GM19438 (cell line): ENCODE measurements around the gene ZNF213.

Experiments
- ATAC-seq: cut with Tn5 transposase; IDR thresholded peaks from one replicate; pipeline ENCODE4 v1.9.1; 2021; ENCODE audit warnings: low read depth; ENCODE audit not compliant: unreplicated experiment

ZNF213 gene

DNA sequence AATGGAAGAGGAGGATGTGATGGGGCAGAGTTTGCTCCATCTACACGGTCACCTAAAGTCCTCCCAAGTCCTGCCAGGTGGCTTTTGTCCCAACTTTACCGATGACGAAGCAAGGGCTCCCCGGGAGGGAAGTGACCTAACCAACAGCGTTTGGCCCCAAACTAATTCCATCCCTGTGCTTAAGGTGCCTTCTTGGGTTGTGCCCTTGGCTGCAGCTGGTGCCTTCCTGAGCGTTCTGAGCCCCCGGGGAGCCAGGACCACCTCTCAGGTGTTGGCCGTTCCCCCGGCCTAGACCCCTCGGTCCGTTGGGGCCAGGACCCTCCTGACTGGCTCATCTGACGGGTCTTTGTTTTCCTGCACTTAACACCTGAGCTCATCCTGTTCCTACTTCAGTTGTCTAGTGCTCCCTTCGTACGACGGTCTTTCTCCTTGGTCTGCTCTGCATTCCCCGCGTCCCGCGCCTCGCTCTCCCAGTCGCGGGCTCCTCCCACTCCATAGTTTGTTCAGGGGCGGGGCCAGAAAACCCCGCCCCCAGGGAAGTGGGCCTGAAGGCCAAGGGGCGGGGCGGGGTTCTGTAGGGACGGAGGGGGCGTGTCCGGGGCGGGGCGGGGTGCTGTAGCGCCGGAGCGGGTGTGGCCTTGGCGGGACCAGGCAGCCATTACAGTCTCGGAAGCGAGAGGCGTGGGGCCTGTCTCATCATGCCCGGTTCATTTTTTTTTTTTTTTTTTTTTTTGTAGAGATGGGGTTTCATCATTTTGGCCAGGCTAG lies 34.9 kb upstream of the ZNF213 start:
- ATAC-seq: no peak

DNA sequence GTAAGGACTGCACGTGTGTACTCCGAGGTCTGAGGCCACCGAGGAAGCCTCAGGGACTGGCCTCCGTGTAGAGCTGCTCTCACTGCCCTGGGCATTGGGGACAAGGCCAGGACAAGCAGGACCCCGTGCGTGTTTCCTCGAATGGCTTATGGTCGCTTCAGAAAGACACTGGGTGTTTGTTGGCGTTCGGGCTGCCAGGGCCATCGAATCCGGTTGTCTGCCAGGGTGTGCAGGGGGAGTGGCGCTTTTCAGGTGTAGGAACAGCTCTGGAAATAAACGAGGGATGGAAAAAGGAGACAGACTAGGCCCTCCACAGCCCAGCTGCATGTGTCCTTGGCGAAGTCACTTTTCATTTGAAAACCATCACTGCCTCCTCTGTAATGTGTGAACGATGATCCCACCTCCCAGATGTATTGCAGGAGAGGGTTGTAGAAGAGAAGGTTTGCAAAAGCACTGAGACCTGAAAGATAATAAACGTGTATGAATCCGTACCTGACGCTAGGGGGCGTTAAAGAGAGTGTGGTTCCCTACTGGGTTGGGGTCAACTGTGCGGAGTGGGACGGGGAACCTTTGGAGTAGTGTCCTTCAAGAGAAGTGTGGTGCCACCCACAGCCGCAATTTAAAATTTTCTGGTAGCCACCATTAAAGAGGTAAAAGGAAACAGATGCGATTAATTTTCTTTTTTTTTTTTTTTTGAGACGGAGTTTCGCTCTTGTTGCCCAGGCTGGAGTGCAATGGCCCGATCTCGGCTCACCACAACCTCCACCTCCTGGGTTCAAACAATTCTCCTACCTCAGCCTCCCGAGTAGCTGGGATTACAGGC lies 33.6 kb upstream of the ZNF213 start:
- no peak for ATAC-seq

DNA sequence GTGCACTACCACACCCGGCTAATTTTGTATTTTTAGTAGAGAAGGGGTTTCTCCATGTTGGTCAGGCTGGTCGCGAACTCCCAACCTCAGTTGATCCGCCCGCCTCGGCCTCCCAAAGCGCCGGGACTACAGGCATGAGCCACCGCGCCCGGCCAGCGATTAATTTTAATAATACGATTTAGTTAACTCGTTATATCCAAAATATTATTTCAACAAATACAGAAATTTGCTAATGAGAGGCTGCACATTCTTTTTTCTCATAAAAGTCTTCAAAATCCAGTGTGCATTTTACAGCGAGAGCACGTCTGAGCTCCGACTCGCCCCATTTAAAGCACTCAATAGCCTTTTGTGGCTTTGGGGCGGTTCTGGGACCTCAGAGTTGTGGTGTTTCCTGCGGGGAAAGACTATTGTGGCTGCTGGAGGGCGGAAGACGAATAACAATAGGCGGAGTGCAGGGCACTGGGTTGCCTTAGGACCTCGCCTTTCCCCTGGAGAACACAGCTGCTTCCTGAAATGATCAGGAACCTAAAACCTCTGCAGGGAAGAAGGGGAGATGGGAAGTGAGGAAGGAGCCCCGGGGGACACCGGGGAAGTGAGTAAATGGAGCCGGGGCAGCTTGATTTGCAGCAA lies 32.9 kb upstream of the ZNF213 start:
- ATAC-seq: no peak

DNA sequence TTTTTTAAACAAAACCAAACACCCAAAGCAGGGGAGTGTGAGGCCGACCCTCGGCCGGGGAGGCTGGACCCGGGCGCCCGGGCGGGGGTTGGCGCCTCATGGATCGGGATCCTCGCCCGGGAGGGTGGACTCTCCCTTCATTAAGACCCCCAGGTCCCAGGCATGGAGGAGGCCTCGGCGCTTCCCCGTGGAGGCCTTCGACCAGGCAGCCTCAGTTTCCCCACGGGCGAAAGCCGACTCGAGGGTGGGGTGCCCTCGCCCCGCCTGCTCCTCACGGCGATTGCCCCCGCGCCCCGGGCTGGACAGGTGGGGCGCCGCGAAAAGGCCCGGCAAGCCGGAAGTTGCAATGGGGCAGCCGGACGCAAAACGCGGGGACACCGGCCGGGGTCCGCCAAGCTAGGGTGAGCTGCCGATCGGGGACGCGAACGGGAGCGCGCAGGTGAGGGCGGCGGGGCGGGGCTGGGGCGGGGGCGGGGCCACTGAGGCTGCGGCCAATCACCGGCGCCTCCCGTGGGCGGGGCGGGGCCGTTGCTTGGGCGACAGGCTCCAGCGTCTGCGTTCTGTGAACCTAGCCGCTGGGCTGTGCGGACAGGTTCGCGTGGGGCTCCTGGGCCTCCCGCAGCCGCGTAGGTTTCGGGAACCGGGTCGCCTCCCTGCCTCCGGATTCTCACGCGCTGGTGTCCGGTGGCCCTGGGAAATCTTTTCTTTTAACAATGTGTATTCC lies 28.5 kb upstream of the ZNF213 start:
- peak; percentile 75 for ATAC-seq

DNA sequence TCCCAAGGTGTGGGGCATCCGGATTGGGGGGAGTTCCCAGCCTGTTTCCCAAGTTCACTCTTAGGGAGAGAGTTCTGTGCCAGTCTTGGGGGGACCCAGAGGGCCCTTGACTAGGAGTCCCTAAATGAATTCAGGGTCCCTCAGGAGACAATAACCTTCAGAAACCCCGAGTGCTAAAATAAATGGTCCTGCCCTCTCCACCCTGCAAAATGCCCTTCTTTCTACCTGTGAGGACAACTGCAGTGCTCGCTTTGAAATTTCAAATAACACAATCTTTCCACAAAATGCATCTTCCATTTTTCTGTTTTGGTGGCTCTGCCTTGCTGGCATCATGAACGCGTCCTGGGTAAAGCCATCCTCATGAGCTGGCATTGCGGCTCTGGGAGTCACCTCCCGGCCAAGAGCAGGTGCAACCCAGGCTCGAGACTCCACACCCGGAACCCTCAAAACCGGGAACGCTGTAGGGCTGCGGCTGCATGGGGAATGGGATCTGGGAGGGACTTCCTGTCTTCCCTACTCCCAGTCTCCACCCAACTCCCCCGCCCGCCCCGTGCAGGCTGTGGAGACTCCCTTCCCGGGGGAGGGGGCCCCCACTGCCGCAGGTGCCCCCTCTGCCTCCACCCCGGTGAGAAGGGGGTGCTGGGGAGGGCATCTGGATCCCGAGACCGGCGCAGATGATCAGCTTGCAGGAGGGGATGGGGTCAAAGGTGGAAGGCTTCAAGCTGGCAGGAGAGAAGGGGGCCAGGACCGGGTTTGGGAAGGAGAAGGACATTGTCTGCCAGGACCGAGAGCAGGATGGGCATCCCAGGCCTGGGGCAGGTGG lies 22.6 kb upstream of the ZNF213 start, which contains the start of gene ZNF205:
Gene ZNF205 (plus strand): TSS at position 529 of the 823 bp plus-strand sequence. CDS start 845 bp downstream, outside the sequence.
- no peak for ATAC-seq

DNA sequence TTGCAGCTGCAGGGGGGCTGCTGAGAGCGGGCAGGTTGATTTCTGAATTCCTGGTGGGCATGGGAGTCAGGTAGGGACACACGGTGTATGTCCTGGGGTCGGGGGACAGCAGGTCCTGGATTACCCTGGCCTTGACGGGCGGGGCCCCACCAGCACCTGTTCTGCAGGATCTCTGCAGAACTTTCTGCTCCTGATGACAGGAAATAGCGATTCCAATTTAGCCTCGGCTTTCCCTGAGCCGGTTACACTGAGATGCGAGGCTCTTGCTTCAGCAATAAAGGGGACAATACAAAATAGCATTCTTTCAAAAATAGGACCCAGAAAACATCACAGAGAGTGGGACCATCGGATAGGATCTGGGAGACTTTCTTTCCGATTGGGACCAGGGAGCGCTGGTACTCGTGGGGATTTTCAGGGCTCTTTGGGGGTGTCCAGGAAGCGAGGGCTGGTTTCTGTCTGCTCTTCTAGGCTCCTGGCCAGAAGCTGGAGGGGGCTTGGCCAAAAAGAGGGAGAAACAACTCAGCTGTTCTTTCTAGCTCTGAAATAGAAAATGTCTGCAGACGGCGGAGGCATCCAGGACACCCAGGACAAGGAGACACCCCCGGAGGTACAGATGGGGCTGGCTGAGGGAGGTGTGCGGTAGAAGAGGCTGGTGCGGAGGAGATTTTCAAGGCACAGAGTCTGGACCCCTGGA lies 21.8 kb upstream of the ZNF213 start:
- ATAC-seq: no peak

DNA sequence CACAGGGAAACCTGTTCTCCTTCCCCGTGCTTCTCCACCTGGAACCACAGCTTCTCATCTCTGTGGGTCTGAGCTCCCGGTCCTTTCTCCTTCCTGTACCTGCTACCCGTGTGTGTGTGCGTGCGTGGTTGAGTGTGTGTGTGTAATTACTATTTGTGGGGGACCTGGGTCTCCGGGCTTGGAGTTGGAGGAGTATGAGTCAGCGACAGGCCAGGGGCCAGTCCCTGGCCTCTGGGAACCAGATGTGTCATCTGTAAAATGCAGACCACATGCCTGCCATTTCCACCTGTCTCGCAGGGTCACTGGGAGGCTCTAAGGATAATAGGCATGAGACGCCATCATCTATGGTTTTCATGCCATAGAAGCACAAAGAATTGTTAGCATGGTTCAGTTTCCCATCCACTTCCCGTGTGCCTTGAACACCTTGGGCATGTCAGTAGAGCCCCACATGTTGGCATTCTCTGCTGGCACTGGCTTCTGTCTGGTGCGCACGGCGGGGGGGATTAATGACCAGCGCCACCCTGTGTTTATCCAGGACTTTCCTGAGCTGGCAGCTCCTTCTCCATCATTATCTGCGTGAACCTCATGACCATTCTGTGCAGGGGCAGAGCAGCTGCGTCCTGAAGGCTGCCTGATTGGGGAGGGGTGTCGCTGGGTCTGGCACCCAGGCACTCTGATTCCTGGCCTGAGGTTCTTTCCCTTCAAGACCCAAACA lies 20.9 kb upstream of the ZNF213 start:
- ATAC-seq: no peak

DNA sequence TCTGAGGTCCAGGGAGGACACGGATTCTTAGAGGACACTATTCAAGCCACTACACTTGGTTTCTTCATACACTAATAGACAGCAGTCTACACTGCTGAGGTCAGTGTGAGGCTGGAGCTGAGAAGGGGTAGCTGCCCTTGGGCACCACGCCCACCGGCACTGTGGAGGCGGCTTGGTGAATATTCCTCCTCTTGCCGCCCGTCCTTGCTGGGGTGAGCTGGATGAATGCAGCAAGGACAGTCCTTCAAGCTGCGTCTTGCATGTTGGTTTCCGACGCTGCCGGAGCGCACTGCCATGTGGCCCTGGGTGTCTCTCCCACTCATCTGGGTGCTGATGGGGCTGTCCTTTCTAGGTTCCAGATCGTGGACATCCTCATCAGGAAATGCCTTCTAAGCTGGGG lies 19.8 kb upstream of the ZNF213 start:
- ATAC-seq: no peak

DNA sequence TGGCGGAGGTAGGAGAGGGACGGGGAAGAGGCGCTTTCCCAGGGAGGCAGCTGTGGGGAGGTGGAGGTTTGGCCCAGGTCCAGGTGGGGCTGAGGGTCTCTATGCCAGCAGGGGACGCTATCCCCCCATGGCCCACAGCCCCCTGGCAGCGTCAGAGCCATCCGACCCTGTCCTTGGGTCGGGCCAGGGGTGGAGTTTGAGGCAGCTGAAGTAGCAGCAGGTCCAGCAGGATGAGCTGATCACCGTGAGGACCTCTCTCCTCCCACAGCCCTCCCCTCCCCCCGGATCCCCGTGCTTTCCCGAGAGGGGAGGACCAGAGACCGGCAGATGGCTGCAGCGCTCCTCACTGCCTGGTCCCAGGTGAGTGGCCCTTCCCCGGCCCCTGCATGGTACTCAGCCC lies 19.3 kb upstream of the ZNF213 start:
- ATAC-seq: no peak

DNA sequence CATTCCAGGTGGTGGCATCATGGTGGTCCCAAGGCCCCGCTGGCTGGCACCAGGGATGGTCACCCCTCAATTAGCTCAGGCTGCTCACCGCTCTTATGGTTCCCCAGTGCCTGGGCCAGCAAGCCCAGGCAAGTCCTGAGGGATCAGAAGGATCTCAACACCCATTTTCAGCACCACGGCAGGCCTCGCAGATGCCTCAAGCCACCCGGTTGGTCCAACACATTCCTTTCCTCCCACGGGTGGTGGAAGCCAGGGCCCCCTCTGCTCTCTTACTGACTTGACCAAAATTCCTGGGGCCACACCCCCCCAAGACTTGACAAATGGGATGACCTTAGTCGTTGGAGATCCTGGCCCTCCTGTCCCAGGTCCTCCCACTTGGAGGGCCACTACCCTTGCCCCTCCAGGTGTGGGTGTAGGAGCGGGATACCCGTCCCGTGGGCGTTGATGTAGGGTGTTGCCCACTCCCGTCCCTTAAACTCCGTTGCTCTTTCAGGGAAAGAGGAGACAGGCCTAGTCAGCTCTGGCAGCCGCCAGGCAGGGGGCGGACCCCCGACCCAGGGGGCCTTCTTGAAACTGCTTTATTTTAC lies 16.5 kb upstream of the ZNF213 start:
- ATAC-seq: no peak

DNA sequence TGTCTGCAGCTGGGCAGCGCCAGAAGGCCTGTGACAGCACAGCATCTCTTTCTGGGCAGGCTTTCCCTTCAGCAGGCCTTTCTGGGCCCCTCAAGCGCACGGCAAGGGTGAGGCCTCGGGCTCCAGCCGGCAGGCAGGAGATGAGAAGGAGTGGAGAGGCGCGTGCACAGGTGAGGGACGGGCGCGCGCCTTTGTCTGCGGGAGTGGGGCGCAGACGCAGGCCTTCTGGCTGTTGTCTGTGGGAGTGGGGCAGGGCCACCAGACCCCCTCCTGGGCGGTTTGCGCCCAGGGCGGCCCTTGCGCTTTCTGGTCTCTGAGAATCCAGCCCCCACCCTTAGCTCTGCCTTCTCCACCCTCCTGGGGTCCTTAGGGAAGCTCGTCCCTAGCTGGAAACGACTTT lies 16.0 kb upstream of the ZNF213 start:
- ATAC-seq: no peak

DNA sequence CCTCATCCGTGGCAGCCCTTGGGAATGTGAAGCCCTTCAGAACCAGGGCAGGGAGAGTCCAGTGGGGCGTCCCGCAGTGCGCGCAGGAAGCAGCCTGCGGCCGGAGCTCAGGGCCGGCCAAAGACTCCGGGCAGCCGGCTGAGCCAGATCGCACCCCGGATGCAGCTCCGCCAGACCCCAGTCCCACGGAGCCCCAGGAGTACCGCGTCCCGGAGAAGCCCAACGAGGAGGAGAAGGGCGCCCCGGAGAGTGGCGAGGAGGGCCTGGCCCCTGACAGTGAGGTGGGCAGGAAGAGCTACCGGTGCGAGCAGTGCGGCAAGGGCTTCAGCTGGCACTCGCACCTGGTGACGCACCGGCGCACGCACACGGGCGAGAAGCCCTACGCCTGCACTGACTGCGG lies 15.5 kb upstream of the ZNF213 start:
- ATAC-seq: no peak

DNA sequence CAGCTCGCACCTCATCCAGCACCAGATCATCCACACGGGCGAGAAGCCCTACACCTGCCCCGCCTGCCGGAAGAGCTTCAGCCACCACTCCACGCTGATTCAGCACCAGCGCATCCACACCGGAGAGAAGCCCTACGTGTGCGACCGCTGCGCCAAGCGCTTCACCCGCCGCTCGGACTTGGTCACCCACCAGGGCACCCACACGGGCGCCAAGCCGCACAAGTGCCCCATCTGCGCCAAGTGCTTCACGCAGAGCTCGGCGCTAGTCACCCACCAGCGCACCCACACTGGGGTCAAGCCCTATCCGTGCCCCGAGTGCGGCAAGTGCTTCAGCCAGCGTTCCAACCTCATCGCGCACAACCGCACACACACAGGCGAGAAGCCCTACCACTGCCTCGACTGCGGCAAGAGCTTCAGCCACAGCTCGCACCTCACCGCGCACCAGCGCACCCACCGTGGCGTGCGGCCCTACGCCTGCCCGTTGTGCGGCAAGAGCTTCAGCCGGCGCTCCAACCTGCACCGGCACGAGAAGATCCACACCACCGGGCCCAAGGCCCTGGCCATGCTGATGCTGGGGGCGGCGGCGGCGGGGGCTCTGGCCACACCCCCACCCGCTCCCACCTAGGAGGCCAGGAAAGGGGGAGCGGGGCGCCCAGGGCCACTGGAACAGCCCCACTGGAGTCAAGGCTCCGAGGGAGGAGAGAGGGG lies 15.0 kb upstream of the ZNF213 start:
- ATAC-seq: no peak

DNA sequence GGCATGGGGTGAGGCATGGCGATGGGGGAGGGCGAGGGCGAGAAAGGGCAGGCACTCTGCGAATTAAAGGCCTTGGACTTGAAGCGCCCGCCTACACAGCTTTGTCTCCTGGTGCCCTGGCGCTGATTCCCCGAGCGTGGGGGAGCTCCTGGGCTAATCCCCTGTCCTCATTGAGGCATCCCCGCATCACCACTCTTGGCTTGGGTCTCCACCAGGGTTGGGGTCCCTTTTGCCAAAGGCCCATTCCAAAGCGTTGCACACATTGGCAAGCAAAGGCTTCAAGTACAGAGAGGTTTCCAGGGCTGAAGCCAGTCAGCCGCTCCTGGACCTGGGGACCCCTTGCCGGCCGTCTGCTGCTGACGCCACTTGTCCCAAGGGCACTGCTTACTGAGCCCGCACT lies 14.4 kb upstream of the ZNF213 start:
- no peak for ATAC-seq

DNA sequence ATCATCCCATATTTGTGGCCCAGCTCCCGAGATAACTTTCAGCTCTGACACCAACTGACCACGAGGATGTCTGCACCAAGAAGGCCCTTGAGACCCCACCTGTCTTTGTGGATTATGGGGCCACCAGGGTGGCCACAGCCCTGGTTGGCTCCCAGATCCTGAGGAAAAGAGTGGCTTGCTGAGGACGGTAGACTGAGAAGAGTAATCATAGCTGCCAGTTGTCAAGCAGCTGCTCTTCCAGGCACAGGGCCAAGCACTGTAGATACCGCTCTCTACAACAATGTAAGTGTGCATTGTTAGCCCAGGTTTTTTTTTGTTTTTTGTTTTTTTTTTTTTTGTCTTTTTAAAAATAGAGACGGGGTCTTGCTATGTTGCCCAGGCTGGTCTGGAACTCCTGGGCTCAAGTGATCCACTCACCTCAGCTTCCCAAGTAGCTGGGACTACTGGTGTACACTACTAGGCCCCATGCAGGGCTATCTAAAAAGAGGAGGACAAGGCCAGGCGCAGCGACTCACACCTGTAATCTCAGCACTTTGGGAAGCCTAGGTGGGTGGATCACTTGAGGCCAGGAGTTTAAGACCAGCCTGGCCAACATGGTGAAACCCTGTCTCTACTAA lies 12.9 kb upstream of the ZNF213 start:
- ATAC-seq: no peak

DNA sequence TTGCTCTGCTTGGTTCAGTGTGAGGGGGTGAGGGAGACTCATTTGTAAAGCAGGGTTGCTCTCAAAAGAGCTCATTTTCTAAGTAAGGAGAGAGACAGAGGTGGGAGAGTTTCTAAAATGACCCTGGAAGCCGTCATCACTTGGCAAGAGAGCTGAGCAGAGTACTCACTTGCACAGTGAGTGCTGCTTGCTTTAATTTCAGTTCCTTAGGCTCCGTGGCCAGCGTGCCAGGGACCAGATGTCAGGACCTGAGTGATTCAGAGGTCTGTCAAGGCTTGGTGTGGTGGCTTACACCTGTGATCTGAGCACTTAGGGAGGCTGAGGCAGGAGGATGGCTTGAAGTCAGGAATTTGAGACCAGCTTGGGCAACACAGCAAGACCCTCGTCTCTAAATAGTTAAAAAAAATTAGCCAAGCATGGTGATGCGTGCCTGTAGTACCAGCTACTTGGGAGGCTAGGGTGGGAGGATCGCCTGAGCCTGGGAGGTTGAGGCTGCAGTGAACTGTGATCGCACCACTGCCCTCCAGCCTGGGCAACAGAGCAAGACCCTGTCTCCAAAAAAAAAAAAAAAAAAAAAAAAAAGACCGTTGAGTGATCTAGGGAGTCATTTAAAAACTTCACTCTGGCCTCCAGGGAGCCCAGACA lies 11.8 kb upstream of the ZNF213 start:
- ATAC-seq: no peak
